Measurements from ENCODE around the gene P3H2. TPM values are rescaled to one million over a fixed set of nuclear protein-coding genes. Genes with fewer than 3 reads are reported as not detected.

Gene P3H2
- total and polyA plus RNA-seq, 8 donors: 1.4 to 46.1 (median 20.3) TPM

GRCh38 chr3:189944285-189945145 is 176.2 kb downstream of the P3H2 start:
- DNase-seq: peak; percentile 74 to 85
- peak overlapping the region; percentile 22 to 75 (median 51) for H3K27ac ChIP-seq
- H3K4me3 ChIP-seq: no peak overlapping the region
- H3K4me1 ChIP-seq: peaks cover 0 to 35% (median 9%) of the 10 kb centered on the region in 4 donors
- H3K27me3 ChIP-seq: no peaks in the 10 kb centered on the region
- TF ChIP-seq POLR2A (IDR thresholded peaks at IDR 0.05) (no peak), CTCF (IDR thresholded peaks at IDR 0.05) (no peak), EP300 (IDR thresholded peaks at IDR 0.05) (no peak), POLR2AphosphoS5 (IDR thresholded peaks at IDR 0.05) (peak in 2 of 3 donors; percentile 55 to 63)
- 48 to 64% (median 55%) methylated on average over 14 of the region's 14 CpGs for WGBS, 5 donors
- H3K9me3 ChIP-seq: no peaks in the 10 kb centered on the region
- no peaks in the 10 kb centered on the region for H3K36me3 ChIP-seq
- intact Hi-C loops (cut with DNase I; ENCODE audit: low total_unique reads): loop anchor here (10.0 kb wide), 1 partner anchor 670 kb away; no protein-coding TSS in a partner anchor

GRCh38 chr3:189942948-189943347 is 177.7 kb downstream of the P3H2 start:
- H3K27me3 ChIP-seq: no peaks in the 10 kb centered on the region
- H3K4me3 ChIP-seq: no peak overlapping the region
- H3K4me1 ChIP-seq: peaks cover 0 to 35% (median 9%) of the 10 kb centered on the region in 4 donors
- H3K36me3 ChIP-seq: no peaks in the 10 kb centered on the region
- intact Hi-C loops (cut with DNase I; ENCODE audit: low total_unique reads): loop anchor here (10.0 kb wide), 1 partner anchor 668 kb away; no protein-coding TSS in a partner anchor
- no peak for DNase-seq
- peak overlapping the region in 3 of 5 donors; percentile 24 to 74 (median 34) for H3K27ac ChIP-seq
- TF ChIP-seq POLR2A (IDR thresholded peaks at IDR 0.05) (no peak), POLR2AphosphoS5 (IDR thresholded peaks at IDR 0.05) (no peak), CTCF (IDR thresholded peaks at IDR 0.05) (no peak), EP300 (IDR thresholded peaks at IDR 0.05) (no peak)
- WGBS, 5 donors: 85 to 96% (median 93%) methylated on average over 3 of the region's 3 CpGs
- no peaks in the 10 kb centered on the region for H3K9me3 ChIP-seq

GRCh38 chr3:189941679-189942078 is 179.0 kb downstream of the P3H2 start:
- DNase-seq: peak; percentile 37 to 53
- Histone ChIP-seq H3K4me1 (peaks cover 0 to 35% (median 11%) of the 10 kb centered on the region in 4 donors), H3K4me3 (no peak overlapping the region), H3K9me3 (no peaks in the 10 kb centered on the region), H3K36me3 (no peaks in the 10 kb centered on the region), H3K27me3 (no peaks in the 10 kb centered on the region), H3K27ac (peak overlapping the region; percentile 64 to 91 (median 74))
- TF ChIP-seq POLR2A (IDR thresholded peaks at IDR 0.05) (no peak), POLR2AphosphoS5 (IDR thresholded peaks at IDR 0.05) (peak in 2 of 3 donors; percentile 66)
- intact Hi-C loops (cut with DNase I; ENCODE audit: low total_unique reads): loop anchor here (10.0 kb wide), 1 partner anchor 667 kb away; no protein-coding TSS in a partner anchor
- WGBS, 5 donors: 24 to 60% (median 38%) methylated on average over 2 of the region's 2 CpGs

GRCh38 chr3:189941125-189941524 is 179.6 kb downstream of the P3H2 start:
- no peaks in the 10 kb centered on the region for H3K27me3 ChIP-seq
- H3K4me3 ChIP-seq: no peak overlapping the region
- DNase-seq: peak; percentile 36 to 63
- peaks cover 0 to 35% (median 11%) of the 10 kb centered on the region in 4 donors for H3K4me1 ChIP-seq
- peak overlapping the region; percentile 64 to 91 (median 74) for H3K27ac ChIP-seq
- no peaks in the 10 kb centered on the region for H3K36me3 ChIP-seq
- intact Hi-C loops (cut with DNase I; ENCODE audit: low total_unique reads): loop anchor here (10.0 kb wide), 1 partner anchor 666 kb away; no protein-coding TSS in a partner anchor
- TF ChIP-seq POLR2A (IDR thresholded peaks at IDR 0.05): no peak
- TF ChIP-seq EP300 (IDR thresholded peaks at IDR 0.05): no peak
- TF ChIP-seq CTCF (IDR thresholded peaks at IDR 0.05): no peak
- TF ChIP-seq POLR2AphosphoS5 (IDR thresholded peaks at IDR 0.05): no peak
- 31 to 67% (median 39%) methylated on average over 5 of the region's 5 CpGs for WGBS, 5 donors
- no peaks in the 10 kb centered on the region for H3K9me3 ChIP-seq

Measured in stomach (tissue), 9 donors.